ENCODE measurements around the gene WFS1.

Gene WFS1

DNA sequence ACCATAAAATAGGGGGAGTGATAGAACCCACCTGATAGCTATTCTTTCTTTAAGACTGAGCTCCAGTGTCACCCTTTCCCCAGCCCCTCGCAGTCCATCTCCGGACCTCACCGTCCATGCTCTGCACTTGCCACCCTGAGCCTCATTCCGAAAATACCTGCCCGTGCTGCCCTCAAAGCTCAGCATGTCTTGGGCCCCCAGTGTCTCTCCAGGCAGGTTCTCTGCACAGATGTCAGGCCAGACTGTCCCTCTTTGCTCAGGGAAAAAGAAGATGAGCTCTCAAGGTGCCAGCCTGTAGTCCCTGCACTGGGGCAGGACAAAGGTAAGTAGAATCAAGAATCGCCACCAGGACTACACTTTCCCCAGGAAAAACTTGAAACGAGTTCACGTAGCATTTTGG is 9.8 kb upstream of the WFS1 start:
- no peak for DNase-seq (ENCODE audit: low read depth)

DNA sequence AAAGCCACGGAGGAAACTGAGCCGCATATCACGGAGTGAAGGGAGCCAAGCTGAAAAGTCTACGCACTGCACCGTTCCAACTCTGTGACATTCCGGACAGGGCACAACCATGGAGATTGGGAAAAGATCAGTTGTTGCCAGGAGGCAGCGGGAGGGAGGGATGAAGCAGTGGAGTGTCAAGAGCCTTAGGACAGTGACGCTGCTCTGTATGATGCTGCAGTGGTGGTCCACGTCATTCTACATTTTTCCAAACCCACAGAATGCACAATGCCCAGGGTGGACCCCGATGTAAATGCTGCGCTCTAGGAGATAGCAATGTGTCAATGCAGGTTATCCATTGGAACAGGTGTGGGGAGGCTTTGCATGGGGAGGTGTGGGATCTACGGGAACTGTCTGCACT is 7.5 kb upstream of the WFS1 start:
- DNase-seq (ENCODE audit: low read depth) = no peak

DNA sequence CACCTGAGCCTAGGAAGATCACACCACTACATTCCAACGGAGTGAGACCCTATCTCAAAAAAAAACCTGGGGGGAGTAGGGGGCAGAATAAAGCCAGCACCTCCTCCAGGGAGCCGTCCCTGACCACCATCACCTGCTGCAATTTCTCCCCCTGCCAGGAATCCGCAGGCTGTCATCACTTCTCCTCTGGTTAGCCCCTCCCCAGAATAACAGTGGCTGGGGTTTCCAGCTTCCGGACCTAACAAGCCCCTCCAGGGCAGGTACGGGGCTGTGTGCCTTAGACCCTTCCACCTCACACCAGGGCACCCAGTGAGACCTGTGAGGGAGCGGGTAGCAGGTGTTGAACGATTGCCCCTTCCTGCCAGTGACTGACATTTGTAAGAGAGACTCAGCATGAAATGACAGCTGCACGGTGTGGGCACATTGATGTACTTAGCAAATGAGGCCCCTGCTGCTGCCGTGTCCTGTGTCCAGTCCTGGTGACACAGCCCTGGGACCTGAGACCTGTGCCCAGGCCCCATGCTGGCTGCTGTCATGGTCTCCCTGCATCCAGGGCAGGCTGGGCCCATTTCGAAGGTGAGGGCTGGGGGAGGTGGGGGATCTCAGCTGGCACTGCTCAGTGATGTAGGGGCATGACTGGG is 6.7 kb upstream of the WFS1 start:
- DNase-seq (ENCODE audit: low read depth) = no peak

DNA sequence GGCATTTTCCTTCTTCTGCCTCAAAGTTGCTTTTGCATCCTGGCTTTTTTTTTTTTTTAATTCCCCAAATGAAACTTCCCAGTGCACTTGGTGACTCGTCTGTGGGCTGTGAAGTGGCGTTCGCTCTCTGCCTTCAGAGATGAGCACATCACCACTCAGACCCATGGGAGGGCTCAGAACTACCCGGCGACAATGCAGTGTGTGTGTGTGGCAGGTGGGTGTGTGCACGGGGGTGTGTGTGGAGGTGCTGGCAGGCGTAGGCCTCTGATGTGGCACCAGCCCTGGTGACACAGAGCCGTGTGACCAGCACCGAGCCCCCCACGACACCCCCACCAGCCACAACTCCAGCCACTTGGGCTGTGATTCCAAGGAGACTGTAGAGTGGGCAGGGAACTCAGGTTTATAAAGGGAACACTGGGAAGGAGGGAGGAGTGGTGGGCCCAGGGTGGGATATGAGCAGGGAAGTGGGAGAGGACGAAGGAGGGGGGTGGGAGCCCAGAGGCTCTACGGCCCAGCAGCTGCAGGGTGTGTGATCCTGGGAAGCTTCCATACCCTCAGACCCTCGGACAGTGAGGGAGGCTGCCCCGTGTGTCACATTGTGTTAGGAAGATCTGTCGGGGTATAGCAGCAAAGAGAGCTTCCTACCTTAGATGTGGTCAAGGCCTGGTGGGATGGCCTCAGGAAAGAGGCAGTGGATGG is 6.0 kb upstream of the WFS1 start:
- no peak for DNase-seq (ENCODE audit: low read depth)

DNA sequence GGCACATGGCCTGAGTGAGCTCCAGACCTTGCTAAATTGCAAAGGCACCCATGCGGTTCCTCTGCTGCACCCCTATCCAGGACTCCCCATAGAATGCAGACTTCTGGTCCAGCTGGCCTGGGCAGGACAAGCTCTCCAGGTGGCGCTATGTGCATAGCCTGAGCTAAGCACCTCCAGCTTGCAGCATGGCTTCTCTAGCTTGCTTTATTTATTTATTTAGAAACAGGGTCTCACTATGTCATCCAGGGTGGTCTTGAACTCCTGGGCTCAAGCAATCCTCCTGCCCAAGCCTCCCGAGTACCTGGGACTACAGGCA is 5.5 kb upstream of the WFS1 start:
- peak; percentile 60 for DNase-seq (ENCODE audit: low read depth)

DNA sequence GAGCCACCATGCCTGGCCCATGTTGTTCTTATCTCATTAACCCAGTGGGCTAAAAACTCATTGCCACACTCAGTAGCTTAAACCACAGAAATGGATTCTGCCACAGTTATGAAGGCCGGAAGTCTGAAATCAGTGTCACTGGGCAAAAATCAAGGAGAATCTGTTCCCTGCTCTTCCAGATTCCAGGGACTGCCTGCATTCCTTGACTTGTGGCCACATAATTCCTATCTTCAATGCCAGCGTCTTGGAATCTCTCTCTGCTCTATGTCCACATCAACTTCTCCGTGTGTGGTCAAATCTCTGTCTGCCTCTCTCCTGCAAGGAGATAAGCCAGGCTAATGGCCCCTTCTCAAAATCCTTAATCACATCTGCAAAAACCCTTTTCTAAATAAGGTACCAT is 4.1 kb upstream of the WFS1 start:
- peak; percentile 18 for DNase-seq (ENCODE audit: low read depth)

DNA sequence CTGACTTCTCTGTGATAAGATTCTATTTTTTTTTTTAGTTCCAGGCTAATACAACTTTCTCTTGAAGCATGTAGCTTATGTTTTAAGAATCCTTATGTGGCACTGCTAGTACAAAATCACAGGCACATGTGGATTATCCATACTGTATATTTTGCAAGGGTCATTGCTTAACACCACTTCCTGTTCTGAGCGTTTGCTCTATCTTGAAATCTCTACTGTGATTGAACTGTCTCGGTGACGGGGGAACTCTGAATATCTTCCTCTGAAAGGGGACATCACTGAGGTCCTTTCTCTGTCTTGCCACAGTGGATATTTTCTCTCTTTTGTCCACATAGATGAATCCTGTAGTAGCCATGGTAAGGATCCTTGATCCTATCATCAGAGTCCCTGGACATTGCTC is 2.1 kb upstream of the WFS1 start:
- peak; percentile 16 for DNase-seq (ENCODE audit: low read depth)

DNA sequence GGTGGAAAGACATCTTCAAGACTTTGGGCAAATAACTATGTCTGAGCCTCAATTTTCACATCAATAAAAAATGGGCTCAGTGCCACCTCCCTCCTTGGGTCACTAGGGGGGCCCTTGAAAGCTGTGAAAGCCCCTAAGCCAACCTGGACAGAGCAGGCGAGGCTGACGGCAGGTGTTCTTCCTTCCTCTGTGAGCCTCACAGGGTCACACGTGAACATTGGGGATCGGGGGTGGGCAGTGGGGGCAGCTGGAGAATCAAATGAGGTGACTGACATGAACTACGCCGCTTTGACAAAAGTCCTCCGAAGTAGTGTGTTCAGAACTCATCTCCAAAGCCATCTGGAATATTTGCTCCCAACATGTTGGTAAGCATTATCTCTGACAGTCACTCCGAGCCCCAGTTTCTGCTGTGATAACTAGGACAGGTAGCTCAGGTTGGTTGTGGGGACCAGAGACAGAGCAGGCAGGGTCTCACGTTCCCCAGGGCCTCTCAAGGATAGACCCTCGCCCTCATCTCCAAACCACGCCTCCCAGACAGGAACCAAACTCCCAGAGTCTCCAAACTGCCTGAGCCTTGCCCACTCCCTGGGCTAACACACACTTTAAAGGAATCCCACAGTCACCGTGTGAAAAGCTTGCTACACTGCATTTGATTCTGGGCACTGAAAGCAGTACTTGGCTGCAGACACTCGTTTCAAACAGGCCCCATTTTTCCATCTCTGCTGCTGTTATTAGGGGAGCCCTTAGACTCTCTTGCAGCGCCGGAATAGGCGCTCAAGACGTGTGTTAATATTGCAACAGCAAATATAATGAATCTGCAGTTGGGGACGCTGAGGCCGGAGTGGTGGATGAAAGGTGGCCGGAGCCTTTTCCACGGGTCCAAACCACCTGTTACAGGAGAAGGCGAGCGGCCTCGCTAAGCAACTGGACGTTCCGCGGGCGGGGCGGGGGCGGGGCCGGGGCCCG is 717 bp upstream of the WFS1 start:
- no peak for DNase-seq (ENCODE audit: low read depth)

DNA sequence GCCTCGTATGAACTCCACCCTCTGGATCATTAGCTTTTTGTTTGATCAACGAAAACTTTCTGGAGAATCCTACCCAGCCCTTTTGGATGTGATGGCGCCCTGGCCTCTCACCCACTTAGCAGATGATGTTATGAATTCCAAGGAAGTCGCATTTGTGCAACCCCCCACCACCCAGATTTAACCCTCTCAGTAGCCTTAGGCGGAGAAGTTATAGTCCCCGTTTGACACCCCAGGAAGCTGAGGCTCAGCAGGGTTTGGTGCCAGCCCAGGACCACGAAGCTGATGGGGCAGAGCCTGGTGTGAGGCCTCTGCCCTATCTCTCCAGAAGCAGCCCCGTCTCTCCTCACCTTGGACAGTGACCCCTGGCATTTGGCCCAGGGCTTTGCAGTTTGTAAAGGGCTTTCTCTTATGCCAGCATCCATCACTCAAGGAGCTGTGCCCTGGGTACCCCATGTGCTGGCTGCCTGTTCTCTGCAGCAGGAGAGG is 1.0 kb downstream of the WFS1 start:
- DNase-seq (ENCODE audit: low read depth) = peak; percentile 38

DNA sequence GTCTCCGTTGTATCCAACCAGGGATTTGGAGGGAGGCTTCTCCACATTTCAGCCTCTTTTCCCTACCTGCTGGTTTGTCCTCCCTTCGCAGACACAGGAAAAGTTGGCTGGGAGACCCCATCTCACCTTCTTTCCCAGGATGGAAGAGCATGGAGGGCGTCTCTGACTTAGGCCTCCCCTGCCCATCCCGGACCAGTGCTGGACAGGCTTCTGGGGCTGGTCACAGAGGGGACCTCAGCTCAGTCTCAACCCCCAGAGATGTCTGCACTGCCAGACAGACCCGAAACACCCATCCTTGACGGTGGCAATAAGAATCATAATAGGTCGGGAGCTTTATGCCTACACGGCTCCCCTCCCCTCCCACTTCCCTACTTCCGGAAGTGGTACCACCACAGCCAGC is 1.6 kb downstream of the WFS1 start:
- no peak for DNase-seq (ENCODE audit: low read depth)

DNA sequence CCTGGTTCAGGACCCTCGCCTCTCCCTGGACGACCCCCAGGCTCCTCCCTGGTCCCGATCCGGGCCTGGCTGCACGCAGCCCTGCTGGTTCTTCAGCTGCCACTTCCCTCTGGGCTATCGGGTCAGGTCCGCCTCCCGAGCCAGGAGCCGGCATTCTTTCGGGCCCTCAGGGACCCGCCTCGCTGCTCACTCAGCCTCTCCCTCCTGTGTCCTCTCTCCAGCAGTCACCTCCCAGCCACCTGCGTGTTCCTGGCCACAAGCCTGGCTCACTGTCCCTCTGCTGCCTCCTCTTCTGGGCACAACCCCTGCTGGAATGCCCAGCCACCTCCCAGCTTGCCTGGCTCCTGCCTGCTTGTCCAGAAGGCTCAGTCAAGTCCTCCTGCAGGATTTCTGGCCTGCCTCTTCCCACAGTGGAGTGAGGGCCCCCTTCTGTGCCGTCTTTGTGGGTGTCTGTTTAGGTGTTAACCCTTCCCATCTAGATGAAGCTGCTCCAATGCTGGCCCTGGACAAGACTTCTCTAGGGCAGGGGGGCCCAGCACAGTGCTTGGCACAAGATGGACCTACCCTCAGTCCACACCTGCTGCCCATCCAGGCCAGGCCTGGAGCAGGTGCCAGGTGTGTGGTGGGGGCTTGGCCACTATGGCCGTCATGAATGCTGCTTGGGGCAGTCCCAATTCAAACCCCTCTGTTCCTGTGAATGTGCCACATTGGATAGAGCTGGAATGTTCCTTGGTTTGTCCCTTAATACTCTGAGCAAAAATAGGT is 2.2 kb downstream of the WFS1 start:
- DNase-seq (ENCODE audit: low read depth) = no peak

DNA sequence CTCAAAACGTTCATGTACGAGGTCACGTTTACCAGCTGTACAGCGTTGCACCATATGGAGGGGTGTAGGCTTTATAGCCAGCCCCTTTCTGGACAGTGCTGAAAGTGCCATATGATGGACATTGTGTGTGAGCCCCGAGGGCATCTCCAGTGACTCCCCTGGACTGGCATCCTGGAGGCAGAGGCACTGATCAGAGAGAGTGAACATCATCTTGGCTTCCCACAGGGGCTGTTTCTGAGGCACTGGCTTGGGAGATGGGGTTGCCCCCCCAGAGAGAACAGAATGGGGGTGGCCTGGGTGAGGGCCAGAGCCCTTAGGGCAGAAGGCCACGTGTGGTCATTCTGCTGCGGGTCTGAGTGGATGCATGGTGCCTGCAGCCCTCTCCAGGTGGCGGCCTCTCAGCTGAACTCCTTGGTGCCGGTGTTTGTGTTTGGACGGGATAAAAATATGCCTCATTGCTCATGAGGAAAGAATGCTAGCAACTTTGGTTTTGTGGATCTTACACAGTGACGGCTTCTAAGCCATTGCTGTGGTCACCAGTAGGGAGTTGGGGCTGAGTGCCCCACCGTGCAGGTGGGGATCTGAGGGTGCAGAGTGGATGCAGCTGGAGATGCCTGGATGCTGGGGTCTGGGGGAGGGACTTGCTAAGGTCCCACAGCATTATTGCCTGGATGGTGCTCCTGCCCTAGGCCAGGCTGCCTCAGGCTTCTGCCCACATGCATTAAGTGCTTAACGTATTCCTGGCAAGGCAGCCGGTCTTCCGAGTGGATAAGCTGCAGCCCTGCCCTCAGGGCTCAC is 3.4 kb downstream of the WFS1 start:
- peak; percentile 88 for DNase-seq (ENCODE audit: low read depth)

DNA sequence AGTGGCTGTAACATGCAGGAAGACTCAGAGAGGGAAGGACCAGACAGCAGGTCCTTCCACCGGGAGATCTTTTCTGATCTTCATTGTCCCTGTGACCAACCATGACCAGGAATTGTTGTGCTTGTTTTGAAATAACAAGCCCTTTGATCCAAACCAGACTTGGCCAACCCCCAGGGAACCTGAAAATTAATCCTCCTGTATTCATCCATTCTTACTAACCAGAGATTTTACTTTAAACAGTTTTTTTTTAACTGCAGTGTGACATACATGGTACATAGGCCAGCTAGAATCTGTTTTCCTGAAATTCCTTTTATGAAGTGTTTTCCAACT is 4.0 kb downstream of the WFS1 start:
- DNase-seq (ENCODE audit: low read depth) = no peak

DNA sequence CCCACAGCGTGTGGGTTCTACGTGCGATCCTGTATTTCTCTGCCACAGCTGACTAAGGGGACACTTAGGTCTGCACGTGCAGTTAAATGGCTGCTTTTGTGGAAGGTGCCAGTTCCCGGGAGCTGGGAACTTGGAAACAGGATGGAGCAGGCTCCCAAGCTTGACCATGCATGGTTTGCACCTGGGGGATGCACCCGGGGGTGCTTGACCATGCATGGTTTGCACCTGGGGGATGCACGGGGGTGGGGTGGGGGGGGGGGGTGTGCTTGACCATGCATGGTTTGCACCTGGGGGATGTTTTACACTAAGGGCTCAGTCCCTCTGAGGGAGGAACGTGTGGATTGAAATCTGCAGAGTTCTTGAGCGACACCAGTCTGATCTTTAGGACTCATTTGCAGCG is 5.7 kb downstream of the WFS1 start:
- no peak for DNase-seq (ENCODE audit: low read depth)

DNA sequence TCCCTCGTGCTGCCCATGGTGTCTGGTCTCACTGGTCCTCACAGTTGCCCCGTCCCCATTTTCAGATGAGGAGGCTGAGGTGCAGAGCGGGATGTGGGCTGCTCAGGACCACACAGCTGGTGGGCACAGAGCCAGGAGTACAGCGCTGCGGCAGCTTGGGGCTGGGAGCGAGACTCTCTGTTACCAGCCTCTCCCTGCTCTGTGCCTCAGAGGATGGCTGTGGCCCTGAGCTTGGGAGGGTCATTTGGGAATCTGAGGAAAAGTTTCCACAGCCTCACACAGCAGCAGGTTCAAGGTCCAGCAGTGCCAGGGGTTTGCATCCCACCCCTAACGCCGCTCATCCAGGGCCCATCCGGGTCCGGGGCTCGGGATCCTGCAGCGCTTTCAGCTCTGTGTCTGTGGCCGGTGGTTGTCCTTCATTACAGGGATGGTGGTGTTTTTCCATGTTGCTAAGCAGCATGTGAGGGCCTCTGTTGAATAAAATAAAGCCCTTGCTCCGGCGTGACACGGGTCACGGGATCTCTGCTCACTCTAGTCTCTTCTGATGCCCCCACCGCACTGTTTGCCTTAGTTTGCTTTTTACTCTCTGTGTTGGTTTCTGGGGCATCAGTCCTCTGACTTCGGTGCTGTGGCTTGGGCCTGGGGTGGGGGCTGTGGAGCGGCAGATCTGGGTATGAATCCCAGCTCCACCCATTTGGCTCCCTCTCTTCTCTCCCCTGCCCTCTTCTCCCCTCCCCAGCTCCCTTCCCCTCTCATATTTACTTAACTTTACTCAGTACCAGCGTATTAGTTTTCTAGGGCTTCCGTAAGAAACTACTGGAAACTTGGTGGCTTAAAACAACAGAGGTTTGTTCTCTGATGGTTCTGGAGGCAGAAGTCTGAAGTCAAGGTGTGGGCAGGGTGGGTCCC is 6.5 kb downstream of the WFS1 start:
- no peak for DNase-seq (ENCODE audit: low read depth)

DNA sequence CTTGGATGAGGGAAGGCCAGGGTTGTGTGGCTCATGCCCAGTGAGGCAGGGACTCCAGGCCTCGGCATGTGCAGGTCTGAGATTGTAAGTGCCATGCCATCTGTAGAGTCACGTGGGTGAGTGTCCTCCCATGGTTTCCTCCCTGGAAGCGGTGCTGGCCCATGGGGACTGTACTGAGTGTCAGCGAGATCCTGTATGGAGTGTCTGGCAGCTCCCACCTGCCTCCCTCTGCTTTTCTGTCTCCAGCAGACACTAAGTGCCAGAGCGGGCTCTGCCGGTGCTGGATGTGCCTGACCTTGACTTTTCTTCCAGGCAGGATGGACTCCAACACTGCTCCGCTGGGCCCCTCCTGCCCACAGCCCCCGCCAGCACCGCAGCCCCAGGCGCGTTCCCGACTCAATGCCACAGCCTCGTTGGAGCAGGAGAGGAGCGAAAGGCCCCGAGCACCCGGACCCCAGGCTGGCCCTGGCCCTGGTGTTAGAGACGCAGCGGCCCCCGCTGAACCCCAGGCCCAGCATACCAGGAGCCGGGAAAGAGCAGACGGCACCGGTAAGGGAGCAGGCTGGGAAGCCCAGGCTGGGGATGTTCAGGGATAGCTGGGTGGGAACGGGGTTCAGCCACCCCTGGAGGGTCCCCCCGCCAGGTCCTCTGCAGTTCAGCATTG is 7.6 kb downstream of the WFS1 start:
- no peak for DNase-seq (ENCODE audit: low read depth)

DNA sequence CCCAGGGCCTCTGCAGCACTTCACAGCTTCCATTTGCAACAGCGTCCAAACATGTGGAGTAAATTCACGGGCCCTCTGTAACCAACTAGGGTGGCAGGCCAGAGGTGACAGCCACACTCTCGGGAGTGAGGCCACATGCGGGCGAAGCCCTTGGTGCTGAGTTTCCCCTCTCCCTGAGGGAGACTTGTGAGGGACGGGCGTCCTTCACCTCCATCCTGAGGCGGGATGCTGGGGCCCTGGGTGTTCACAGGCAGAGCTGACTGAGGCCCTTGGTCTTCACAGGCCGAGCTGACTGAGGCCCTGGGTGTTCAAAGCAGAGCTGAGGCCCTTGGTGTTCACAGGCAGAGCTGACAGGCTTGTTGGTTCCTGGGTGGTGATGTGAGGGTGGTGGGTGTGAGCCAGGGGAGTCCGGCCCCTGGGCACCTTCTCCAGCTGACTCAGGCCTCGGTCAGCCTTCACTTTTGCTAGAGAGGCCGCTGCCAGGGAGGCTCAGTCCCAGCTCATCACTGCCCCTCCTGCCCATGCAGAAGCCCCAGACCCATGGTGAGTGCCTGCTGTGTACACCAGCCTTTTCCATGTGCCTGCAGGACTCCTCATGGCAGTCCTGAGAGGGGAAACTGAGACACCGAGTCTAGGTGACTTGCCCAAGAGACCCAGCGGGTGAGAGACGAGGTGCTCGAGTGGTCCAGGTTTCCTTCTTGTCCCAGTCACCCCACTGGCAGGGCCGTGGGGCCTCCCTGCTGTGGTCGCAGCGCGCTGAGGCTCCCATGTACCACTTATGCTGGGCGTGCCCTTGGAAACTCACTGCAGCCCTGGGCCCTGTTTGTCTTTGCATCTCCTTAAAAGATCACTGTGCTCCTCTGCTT is 8.5 kb downstream of the WFS1 start:
- no peak for DNase-seq (ENCODE audit: low read depth)

DNA sequence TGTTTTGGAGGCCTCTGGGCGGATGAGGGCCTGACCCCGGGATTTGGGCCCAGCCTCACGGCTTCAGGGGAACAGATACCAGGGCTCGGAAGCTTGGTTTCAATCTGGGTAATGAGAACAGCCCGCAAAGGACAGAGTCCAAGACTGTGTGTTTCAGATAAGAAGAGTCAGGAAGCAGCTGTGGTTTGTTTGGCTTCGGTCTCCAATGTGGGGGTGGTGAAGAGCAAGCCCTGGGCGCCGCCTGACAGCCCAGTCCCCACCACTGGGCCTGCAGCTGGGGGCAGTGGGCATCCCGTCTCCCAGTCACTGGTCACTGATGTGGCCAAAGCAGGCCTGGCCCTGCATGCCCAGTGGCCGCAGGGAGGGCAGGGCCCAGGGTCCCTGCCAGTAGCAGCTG is 9.1 kb downstream of the WFS1 start:
- no peak for DNase-seq (ENCODE audit: low read depth)
